SK-N-SH (cell line): ENCODE data around the gene EDIL3. TPM values are rescaled to one million over a fixed set of nuclear protein-coding genes. Genes with fewer than 3 reads are reported as not detected.

Experiments used
- CTCF ChIA-PET: fragments of 300-600, 350-600 bp; formaldehyde crosslinking; extraction: SDS; loops from one replicate; lab custom pipeline; 2021; lab: Yijun Ruan, JAX
- POLR2A ChIA-PET: fragments of 350-600 bp; sonication (Branson Sonifier 250); formaldehyde crosslinking; extraction: SDS; loops from one replicate; lab custom pipeline; 2020; ENCODE audit warnings: antibody characterized with exemption, inconsistent platforms; lab: Yijun Ruan, JAX
- DNase-seq: peaks from one replicate; pipeline ENCODE4 v3.0.0; 2012
- H2AFZ ChIP-seq: fragments of 200-600 bp; sonication (generic); 2 replicates; pipeline ENCODE4 v1.8.1; 2016; ENCODE audit warnings: antibody characterized with exemption, mild to moderate bottlenecking, low read depth
- H3F3A ChIP-seq: fragments of 200-600 bp; sonication (generic); replicated peaks from 2 replicates; pipeline ENCODE3; 2016; ENCODE audit warnings: antibody characterized with exemption, mild to moderate bottlenecking; ENCODE audit not compliant: insufficient read depth
- H3K27ac ChIP-seq, 2 experiments: fragments of 200-500 bp in 1 of 2; fragments of 200-600 bp in 1 of 2; sonication (Bioruptor generic) in 1 of 2; sonication (generic), shearing (Covaris generic) in 1 of 2; 2 replicates each; pipeline versions ENCODE4 v1.5.1 to v1.6.1; 2014 to 2016; ENCODE audit warnings: low read depth in 2 of 2, inconsistent platforms in 1 of 2, low read length in 1 of 2, mild to moderate bottlenecking in 1 of 2, mixed read lengths in 1 of 2
- H3K27me3 ChIP-seq: fragments of 200-600 bp; sonication (generic), shearing (Covaris generic); 2 replicates; pipeline ENCODE4 v1.6.1; 2016; ENCODE audit warnings: mixed run types; ENCODE audit not compliant: insufficient read depth
- H3K36me3 ChIP-seq, 2 experiments: fragments of 200-500 bp in 1 of 2; fragments of 200-600 bp in 1 of 2; sonication (Bioruptor generic) in 1 of 2; sonication (generic) in 1 of 2; replicated peaks in 1 of 2; 2 replicates each; pipeline versions ENCODE3 to v1.5.1; 2014 to 2016; ENCODE audit warnings: low read length in 1 of 2, mild to moderate bottlenecking in 1 of 2; ENCODE audit not compliant: insufficient read depth in 2 of 2, control insufficient read depth in 1 of 2
- H3K4me1 ChIP-seq, 2 experiments: fragments of 200-500 bp in 1 of 2; fragments of 200-600 bp in 1 of 2; sonication (Bioruptor generic) in 1 of 2; sonication (generic), shearing (Covaris generic) in 1 of 2; 2 replicates each; pipeline versions ENCODE4 v1.5.1 to v1.6.1; 2014 to 2016; ENCODE audit warnings: low read depth in 1 of 2, low read length in 1 of 2, mixed run types in 1 of 2; ENCODE audit not compliant: insufficient read depth in 2 of 2, control insufficient read depth in 1 of 2
- H3K4me2 ChIP-seq: fragments of 200-600 bp; sonication (generic), shearing (Covaris generic); 2 replicates; pipeline ENCODE4 v1.6.1; 2017; ENCODE audit warnings: mixed run types
- H3K4me3 ChIP-seq, 2 experiments: fragments of 200-500 bp in 1 of 2; fragments of 200-600 bp in 1 of 2; sonication (Bioruptor generic) in 1 of 2; sonication (generic), shearing (Covaris generic) in 1 of 2; 2 replicates each; pipeline versions ENCODE4 v1.5.1 to v1.8.1; 2014 to 2016; ENCODE audit warnings: low read depth in 2 of 2, inconsistent platforms in 1 of 2, low read length in 1 of 2, mild to moderate bottlenecking in 1 of 2, mixed read lengths in 1 of 2, moderate library complexity in 1 of 2
- H3K79me2 ChIP-seq: fragments of 200-600 bp; sonication (generic); 2 replicates; pipeline ENCODE4 v1.8.1; 2017; ENCODE audit warnings: mild to moderate bottlenecking; ENCODE audit not compliant: insufficient read depth
- H3K9ac ChIP-seq: fragments of 200-600 bp; sonication (generic); 2 replicates; pipeline ENCODE4 v1.6.1; 2017; ENCODE audit warnings: mixed run types
- H3K9me2 ChIP-seq: fragments of 200-600 bp; sonication (generic); 2 replicates; pipeline ENCODE4 v1.6.1; 2017; ENCODE audit warnings: mixed run types
- H3K9me3 ChIP-seq: fragments of 200-600 bp; sonication (generic); 2 replicates; pipeline ENCODE4 v1.6.1; 2017; ENCODE audit warnings: mixed run types, mild to moderate bottlenecking, moderate library complexity
- H4K20me1 ChIP-seq: fragments of 200-600 bp; sonication (generic); 2 replicates; pipeline ENCODE4 v1.6.1; 2017; ENCODE audit warnings: mild to moderate bottlenecking, mixed run types; ENCODE audit not compliant: insufficient read depth
- CHD2 ChIP-seq: fragments of 150-350 bp; IDR thresholded peaks from 2 replicates; pipeline ENCODE4 v1.6.1; 2018; ENCODE audit warnings: low read length; ENCODE audit not compliant: partially characterized antibody
- EP300 ChIP-seq, 2 experiments: IDR thresholded peaks; 2 replicates each; pipeline versions ENCODE4 v1.4.0 to v1.6.1; 2012; ENCODE audit warnings: borderline replicate concordance in 1 of 2, low read depth in 1 of 2, low read length in 1 of 2
- GABPA ChIP-seq: IDR thresholded peaks from 2 replicates; pipeline ENCODE4 v1.4.0; 2012; ENCODE audit warnings: low read depth, mild to moderate bottlenecking
- JUND ChIP-seq: IDR thresholded peaks from 2 replicates; pipeline ENCODE4 v1.4.0; 2012
- NFIC ChIP-seq: IDR thresholded peaks from 2 replicates; pipeline ENCODE4 v1.4.0; 2012; ENCODE audit warnings: borderline replicate concordance
- SIN3A ChIP-seq: IDR thresholded peaks from 2 replicates; pipeline ENCODE4 v1.6.1; 2012; ENCODE audit warnings: low read depth, mild to moderate bottlenecking, low read length, moderate library complexity, borderline replicate concordance
- TAF1 ChIP-seq: IDR thresholded peaks from 2 replicates; pipeline ENCODE4 v1.6.1; 2012; ENCODE audit warnings: low read depth, mild to moderate bottlenecking, low read length, moderate library complexity, borderline replicate concordance
- TCF12 ChIP-seq: IDR thresholded peaks from 2 replicates; pipeline ENCODE4 v1.4.0; 2012
- WGBS: methylation state at CpG from one replicate; pipeline ENCODE4 v1.1.6; 2017; ENCODE audit warnings: low lambda C conversion rate; 5-methylcytosine and 5-hydroxymethylcytosine counted together
- polyA plus RNA-seq, 3 experiments: library from polyadenylated mRNA; depleted of rRNA; stranded (reverse); fragments of >200 nt; gene quantifications; 2 replicates each; pipeline ENCODE4 v1.2.3, GENCODE V29; 2012
- TF ChIP-seq, protein P1 (sequence below): IDR thresholded peaks from 2 replicates; pipeline ENCODE4 v1.6.1; 2012; ENCODE audit warnings: mild to moderate bottlenecking, low read depth, low read length, moderate library complexity
- TF ChIP-seq, protein P2 (sequence below): IDR thresholded peaks from 2 replicates; pipeline ENCODE4 v1.4.0; 2012; ENCODE audit warnings: low read depth, borderline replicate concordance
- TF ChIP-seq, protein P3 (sequence below): IDR thresholded peaks from 2 replicates; pipeline ENCODE4 v1.4.0; 2012; ENCODE audit warnings: low read depth, borderline replicate concordance

The EDIL3 gene
- polyA plus RNA-seq, 1 of the 3 experiments (the other 2 are of a cell fraction), result 51.5 TPM

DNA sequence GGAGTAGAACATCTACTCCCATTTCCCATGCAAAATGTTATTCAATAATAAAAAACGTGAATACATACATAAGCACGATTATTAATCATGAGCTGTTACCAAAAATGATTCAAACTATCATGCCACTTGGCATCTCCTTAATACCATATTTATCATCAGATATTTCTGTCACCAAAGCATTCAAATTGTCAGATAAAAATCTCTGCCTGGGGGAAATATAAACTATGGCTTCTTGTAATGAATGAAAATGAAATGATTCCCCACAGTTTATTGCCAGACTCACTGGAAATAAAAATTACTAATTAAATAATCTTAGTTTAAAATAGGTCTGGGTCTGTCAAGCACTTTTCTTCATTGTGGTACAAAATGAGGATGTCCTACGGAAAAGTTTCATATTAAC lies 265.4 kb downstream of the EDIL3 start (continued):
- TF ChIP-seq, protein P1, sequence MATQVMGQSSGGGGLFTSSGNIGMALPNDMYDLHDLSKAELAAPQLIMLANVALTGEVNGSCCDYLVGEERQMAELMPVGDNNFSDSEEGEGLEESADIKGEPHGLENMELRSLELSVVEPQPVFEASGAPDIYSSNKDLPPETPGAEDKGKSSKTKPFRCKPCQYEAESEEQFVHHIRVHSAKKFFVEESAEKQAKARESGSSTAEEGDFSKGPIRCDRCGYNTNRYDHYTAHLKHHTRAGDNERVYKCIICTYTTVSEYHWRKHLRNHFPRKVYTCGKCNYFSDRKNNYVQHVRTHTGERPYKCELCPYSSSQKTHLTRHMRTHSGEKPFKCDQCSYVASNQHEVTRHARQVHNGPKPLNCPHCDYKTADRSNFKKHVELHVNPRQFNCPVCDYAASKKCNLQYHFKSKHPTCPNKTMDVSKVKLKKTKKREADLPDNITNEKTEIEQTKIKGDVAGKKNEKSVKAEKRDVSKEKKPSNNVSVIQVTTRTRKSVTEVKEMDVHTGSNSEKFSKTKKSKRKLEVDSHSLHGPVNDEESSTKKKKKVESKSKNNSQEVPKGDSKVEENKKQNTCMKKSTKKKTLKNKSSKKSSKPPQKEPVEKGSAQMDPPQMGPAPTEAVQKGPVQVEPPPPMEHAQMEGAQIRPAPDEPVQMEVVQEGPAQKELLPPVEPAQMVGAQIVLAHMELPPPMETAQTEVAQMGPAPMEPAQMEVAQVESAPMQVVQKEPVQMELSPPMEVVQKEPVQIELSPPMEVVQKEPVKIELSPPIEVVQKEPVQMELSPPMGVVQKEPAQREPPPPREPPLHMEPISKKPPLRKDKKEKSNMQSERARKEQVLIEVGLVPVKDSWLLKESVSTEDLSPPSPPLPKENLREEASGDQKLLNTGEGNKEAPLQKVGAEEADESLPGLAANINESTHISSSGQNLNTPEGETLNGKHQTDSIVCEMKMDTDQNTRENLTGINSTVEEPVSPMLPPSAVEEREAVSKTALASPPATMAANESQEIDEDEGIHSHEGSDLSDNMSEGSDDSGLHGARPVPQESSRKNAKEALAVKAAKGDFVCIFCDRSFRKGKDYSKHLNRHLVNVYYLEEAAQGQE, result no peak
- TF ChIP-seq, protein P2, sequence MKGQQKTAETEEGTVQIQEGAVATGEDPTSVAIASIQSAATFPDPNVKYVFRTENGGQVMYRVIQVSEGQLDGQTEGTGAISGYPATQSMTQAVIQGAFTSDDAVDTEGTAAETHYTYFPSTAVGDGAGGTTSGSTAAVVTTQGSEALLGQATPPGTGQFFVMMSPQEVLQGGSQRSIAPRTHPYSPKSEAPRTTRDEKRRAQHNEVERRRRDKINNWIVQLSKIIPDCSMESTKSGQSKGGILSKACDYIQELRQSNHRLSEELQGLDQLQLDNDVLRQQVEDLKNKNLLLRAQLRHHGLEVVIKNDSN, result no peak
- TF ChIP-seq GABPA (no peak), JUND (peak; percentile 32; the same call in 1 of the 2 replicates), CHD2 (no peak), EP300 (IDR thresholded peaks at IDR 0.05; ENCODE audit: borderline replicate concordance in 1 of 2, low read depth in 1 of 2, low read length in 1 of 2) (peak; percentile 45 to 57; a peak in 3 of 4 replicates), SIN3A (no peak), TCF12 (peak; percentile 53)
- TF ChIP-seq, protein P3, sequence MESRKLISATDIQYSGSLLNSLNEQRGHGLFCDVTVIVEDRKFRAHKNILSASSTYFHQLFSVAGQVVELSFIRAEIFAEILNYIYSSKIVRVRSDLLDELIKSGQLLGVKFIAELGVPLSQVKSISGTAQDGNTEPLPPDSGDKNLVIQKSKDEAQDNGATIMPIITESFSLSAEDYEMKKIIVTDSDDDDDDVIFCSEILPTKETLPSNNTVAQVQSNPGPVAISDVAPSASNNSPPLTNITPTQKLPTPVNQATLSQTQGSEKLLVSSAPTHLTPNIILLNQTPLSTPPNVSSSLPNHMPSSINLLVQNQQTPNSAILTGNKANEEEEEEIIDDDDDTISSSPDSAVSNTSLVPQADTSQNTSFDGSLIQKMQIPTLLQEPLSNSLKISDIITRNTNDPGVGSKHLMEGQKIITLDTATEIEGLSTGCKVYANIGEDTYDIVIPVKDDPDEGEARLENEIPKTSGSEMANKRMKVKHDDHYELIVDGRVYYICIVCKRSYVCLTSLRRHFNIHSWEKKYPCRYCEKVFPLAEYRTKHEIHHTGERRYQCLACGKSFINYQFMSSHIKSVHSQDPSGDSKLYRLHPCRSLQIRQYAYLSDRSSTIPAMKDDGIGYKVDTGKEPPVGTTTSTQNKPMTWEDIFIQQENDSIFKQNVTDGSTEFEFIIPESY, result no peak

DNA sequence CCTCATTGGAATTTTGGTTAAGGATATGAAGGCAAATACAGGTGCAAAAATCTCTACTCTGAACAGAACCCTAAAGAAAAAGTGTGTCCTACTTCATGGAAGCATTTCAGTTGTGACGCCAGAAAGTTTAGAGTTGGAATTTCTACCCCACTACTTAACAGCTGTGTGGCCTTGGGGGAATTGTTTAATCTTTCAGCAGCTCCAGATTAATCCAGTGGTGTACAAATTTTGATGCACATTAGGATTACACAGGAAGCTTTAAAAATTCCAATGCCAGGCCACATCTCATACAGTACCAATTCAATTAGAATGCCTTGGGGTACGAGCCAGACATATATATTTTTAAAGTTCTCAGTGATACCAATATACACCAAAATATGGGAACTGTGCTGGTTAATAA lies 266.1 kb downstream of the EDIL3 start:
- 83% methylated on average over 2 of the region's 2 CpGs for WGBS
- peaks cover 0 to 2% of the 10 kb centered on the region in 2 experiments; a peak in 2 of 4 replicates for H3K4me1 ChIP-seq

More for the DNA sequence above, 266.1 kb downstream of the EDIL3 start:
- no peaks in the 10 kb centered on the region for H3K9me3 ChIP-seq
- CTCF ChIA-PET, result no interaction called here
- no peaks in the 10 kb centered on the region for H3K9me2 ChIP-seq
- no peak for DNase-seq
- H3K27me3 ChIP-seq, result no peaks in the 10 kb centered on the region
- H3K79me2 ChIP-seq, result no peaks in the 10 kb centered on the region; the same call in none of the 2 replicates
- no peak overlapping the region for H3K4me3 ChIP-seq
- TF ChIP-seq TAF1 (no peak), NFIC (no peak)
- no peak overlapping the region for H3K4me2 ChIP-seq
- no peak overlapping the region for H3K27ac ChIP-seq
- peaks cover 12% of the 10 kb centered on the region for H3F3A ChIP-seq
- H4K20me1 ChIP-seq, result no peaks in the 10 kb centered on the region
- POLR2A ChIA-PET, result no interaction called here
- H3K36me3 ChIP-seq, result peaks cover 2 to 14% of the 10 kb centered on the region in 2 experiments
- H2AFZ ChIP-seq, result no peak overlapping the region
- no peak overlapping the region for H3K9ac ChIP-seq
